Astrocyte (in vitro differentiated cells and primary cell): ENCODE data around the gene ATP5IF1.

Source experiments
- CTCF ChIP-seq: IDR thresholded peaks from 2 replicates; pipeline ENCODE4 v1.5.1; 2011; ENCODE audit warnings: low read depth, mild to moderate bottlenecking, inconsistent platforms, low read length, moderate library complexity; ENCODE audit not compliant: insufficient read depth
- EZH2 ChIP-seq: IDR thresholded peaks from 2 replicates; pipeline ENCODE4 v1.6.1; 2012; ENCODE audit warnings: mild to moderate bottlenecking, low read length, inconsistent platforms; ENCODE audit not compliant: insufficient read depth

GRCh38 chr1:28249013-28249865, 13.3 kb downstream of the ATP5IF1 start:
- TF ChIP-seq EZH2: no peak
- no peak for TF ChIP-seq CTCF
